Retinal pigment epithelial cell (primary cell): ENCODE measurements around the gene ATF5.

ENCODE experiments used
- DNase-seq: peaks from one replicate; pipeline ENCODE4 v3.0.0-alpha.2; 2010; ENCODE audit warnings: low read depth
- H3K4me3 ChIP-seq: 2 replicates; pipeline ENCODE4 v1.5.1; 2011; ENCODE audit warnings: mild to moderate bottlenecking, low read length, control low read depth, moderate library complexity
- CTCF ChIP-seq: conservative IDR thresholded peaks from 2 replicates; pipeline ENCODE4 v1.5.1; 2011; ENCODE audit warnings: low read depth, low read length, control low read depth, inconsistent platforms

Gene ATF5

GRCh38 chr19:49883094-49883493 is 45.9 kb upstream of the ATF5 start:
- TF ChIP-seq CTCF = no peak
- DNase-seq = no peak
- H3K4me3 ChIP-seq = no peak overlapping the region

- H3K4me3 ChIP-seq = no peak overlapping the region
- no peak for DNase-seq
- no peak for TF ChIP-seq CTCF
Observed at GRCh38 chr19:49884109-49884508, 44.9 kb upstream of the ATF5 start.

GRCh38 chr19:49884760-49885159 is 44.2 kb upstream of the ATF5 start:
- no peak for DNase-seq
- H3K4me3 ChIP-seq = no peak overlapping the region
- TF ChIP-seq CTCF = no peak

GRCh38 chr19:49887037-49887664 is 41.9 kb upstream of the ATF5 start:
- DNase-seq = no peak
- H3K4me3 ChIP-seq = no peak overlapping the region

GRCh38 chr19:49887665-49888509 is 41.1 kb upstream of the ATF5 start:
- H3K4me3 ChIP-seq = no peak overlapping the region
- no peak for DNase-seq
- TF ChIP-seq CTCF = no peak

More at GRCh38 chr19:49887037-49887664, 41.9 kb upstream of the ATF5 start:
- TF ChIP-seq CTCF = no peak

GRCh38 chr19:49888510-49888824 is 40.5 kb upstream of the ATF5 start:
- no peak overlapping the region for H3K4me3 ChIP-seq
- no peak for DNase-seq
- no peak for TF ChIP-seq CTCF
